HEK293 (cell line): ENCODE measurements around the gene ZDHHC14.

ENCODE experiments used
- CTCF ChIP-seq: fragments of 450-650 bp; formaldehyde crosslinking; IDR thresholded peaks from 2 replicates; pipeline ENCODE4 v1.5.1; 2016; ENCODE audit warnings: missing biosample characterization, missing genetic modification characterization
- PBX3 ChIP-seq: sonication (generic); formaldehyde crosslinking; IDR thresholded peaks from 2 replicates; pipeline ENCODE4 v1.8.1; 2022; ENCODE audit warnings: mild to moderate bottlenecking, moderate library complexity, missing genetic modification reagents
- PRDM1 ChIP-seq: fragments of 450-650 bp; formaldehyde crosslinking; IDR thresholded peaks from 2 replicates; pipeline ENCODE4; 2016; ENCODE audit warnings: missing biosample characterization, missing genetic modification characterization
- RBAK ChIP-seq: fragments of 450-650 bp; formaldehyde crosslinking; IDR thresholded peaks from 2 replicates; pipeline ENCODE4 v1.5.1; 2016; ENCODE audit warnings: missing biosample characterization, missing genetic modification characterization
- SETDB1 ChIP-seq: IDR thresholded peaks from one replicate; pipeline ENCODE4 v1.6.1; 2017; ENCODE audit warnings: mild to moderate bottlenecking, low read length, moderate library complexity, mixed read lengths; ENCODE audit not compliant: insufficient read length
- SP2 ChIP-seq: fragments of 450-650 bp; formaldehyde crosslinking; IDR thresholded peaks from 2 replicates; pipeline ENCODE4 v1.5.1; 2016; ENCODE audit warnings: missing biosample characterization, missing genetic modification characterization
- ZBTB11 ChIP-seq: fragments of 450-650 bp; formaldehyde crosslinking; conservative IDR thresholded peaks from 2 replicates; pipeline ENCODE4 v1.5.1; 2016; ENCODE audit warnings: low read depth, missing biosample characterization, missing genetic modification characterization
- ZNF274 ChIP-seq, 2 experiments: fragments of 200-500 bp in 1 of 2; fragments of 450-650 bp in 1 of 2; sonication (Bioruptor generic) in 1 of 2; formaldehyde crosslinking in 1 of 2; IDR thresholded peaks; 2 replicates each; pipeline versions ENCODE4 v1.5.1 to v1.6.1; 2014 to 2016; ENCODE audit warnings: borderline replicate concordance in 1 of 2, inconsistent platforms in 1 of 2, low read length in 1 of 2, missing biosample characterization in 1 of 2, missing genetic modification characterization in 1 of 2
- ZNF350 ChIP-seq: fragments of 450-650 bp; formaldehyde crosslinking; IDR thresholded peaks from 2 replicates; pipeline ENCODE4 v1.5.0; 2017; ENCODE audit warnings: missing biosample characterization, mild to moderate bottlenecking, missing genetic modification characterization
- ZNF423 ChIP-seq: fragments of 450-650 bp; formaldehyde crosslinking; IDR thresholded peaks from 2 replicates; pipeline ENCODE4 v1.5.1; 2016; ENCODE audit warnings: missing biosample characterization, missing genetic modification characterization
- ZNF514 ChIP-seq: fragments of 450-650 bp; formaldehyde crosslinking; IDR thresholded peaks from 2 replicates; pipeline ENCODE4 v1.5.1; 2016; ENCODE audit warnings: missing biosample characterization, missing genetic modification characterization
- ZNF561 ChIP-seq: fragments of 450-650 bp; IDR thresholded peaks from 2 replicates; pipeline ENCODE4 v1.5.1; 2018; ENCODE audit warnings: missing biosample characterization, missing genetic modification characterization, borderline replicate concordance
- ZNF785 ChIP-seq: fragments of 450-650 bp; formaldehyde crosslinking; IDR thresholded peaks from 2 replicates; pipeline ENCODE4 v1.5.1; 2016; ENCODE audit warnings: missing biosample characterization, missing genetic modification characterization
- ZSCAN5A ChIP-seq: fragments of 450-650 bp; formaldehyde crosslinking; IDR thresholded peaks from 2 replicates; pipeline ENCODE4 v1.5.1; 2016; ENCODE audit warnings: missing biosample characterization, missing genetic modification characterization

GRCh38 chr6:157456524-157456829, 75.5 kb downstream of the ZDHHC14 start:
- TF ChIP-seq CTCF (tag by site-specific recombination), result no peak
- no peak for TF ChIP-seq RBAK (tag by site-specific recombination)
- no peak for TF ChIP-seq ZSCAN5A
- no peak for TF ChIP-seq ZNF514
- no peak for TF ChIP-seq ZNF785 (tag by site-specific recombination)
- no peak for TF ChIP-seq SETDB1
- TF ChIP-seq ZNF350 (tag by site-specific recombination), result no peak
- TF ChIP-seq SP2 (tag by site-specific recombination), result no peak
- no peak for TF ChIP-seq ZNF561 (tag by site-specific recombination)
- no peak for TF ChIP-seq PBX3 (CRISPR knock-in tag)
- TF ChIP-seq ZNF274 (IDR thresholded peaks at IDR 0.05; ENCODE audit: low read length), result no peak
- TF ChIP-seq ZNF274 (tag by site-specific recombination; IDR thresholded peaks at IDR 0.05; ENCODE audit: borderline replicate concordance), result no peak
- TF ChIP-seq ZBTB11 (tag by site-specific recombination), result no peak
- no peak for TF ChIP-seq ZNF423
- no peak for TF ChIP-seq PRDM1 (tag by site-specific recombination)
